ENCODE data around the gene C1orf167. TPM values are rescaled to one million over a fixed set of nuclear protein-coding genes. Genes with fewer than 3 reads are reported as not detected.

C1orf167 gene
- total RNA-seq, 2 experiments from 2014 or later = not detected

GRCh38 chr1:11741482-11741881 lies 20.5 kb upstream of the C1orf167 start:
- peak overlapping the region; percentile 78 for H3K27ac Mint-ChIP-seq
- no peak for DNase-seq
- POLR2A ChIA-PET = interaction anchor here (0.6 to 2.8 kb wide), 6 partner anchors 11 to 77 kb away, joined by 3 to 14 read pairs (median 5); partner anchors contain the start of genes FBXO6 and MAD2L2
- no peak for ATAC-seq (ENCODE audit: low read depth)
- H3K4me3 Mint-ChIP-seq = peak overlapping the region; percentile 78
- H3K27me3 Mint-ChIP-seq = no peaks in the 10 kb centered on the region
- H3K36me3 Mint-ChIP-seq = peaks cover 50% of the 10 kb centered on the region
- peaks cover 71% of the 10 kb centered on the region for H3K4me1 Mint-ChIP-seq
- no peaks in the 10 kb centered on the region for H3K9me3 Mint-ChIP-seq

- peaks cover 55% of the 10 kb centered on the region for H3K36me3 Mint-ChIP-seq
- no peaks in the 10 kb centered on the region for H3K9me3 Mint-ChIP-seq
- POLR2A ChIA-PET = interaction anchor here (0.6 to 1.2 kb wide), 2 partner anchors 23 to 46 kb away, joined by 3 to 5 read pairs; no protein-coding TSS in a partner anchor
- ATAC-seq (ENCODE audit: low read depth) (no peak), DNase-seq (no peak)
- H3K27ac Mint-ChIP-seq = peak overlapping the region; percentile 25
- H3K4me1 Mint-ChIP-seq = peaks cover 69% of the 10 kb centered on the region
- no peaks in the 10 kb centered on the region for H3K27me3 Mint-ChIP-seq
- peak overlapping the region; percentile 78 for H3K4me3 Mint-ChIP-seq
These were observed 20.0 kb upstream of the C1orf167 start for GRCh38 chr1:11741919-11742558.

- DNase-seq (no peak), ATAC-seq (ENCODE audit: low read depth) (no peak)
- Mint-ChIP-seq H3K4me3 (no peak overlapping the region), H3K9me3 (no peaks in the 10 kb centered on the region), H3K27me3 (no peaks in the 10 kb centered on the region), H3K36me3 (peaks cover 48% of the 10 kb centered on the region), H3K27ac (no peak overlapping the region), H3K4me1 (peaks cover 53% of the 10 kb centered on the region)
- POLR2A ChIA-PET = interaction anchor here (1.4 kb wide), 1 partner anchor 24 kb away, joined by 5 read pairs; no protein-coding TSS in a partner anchor
These were observed 17.7 kb upstream of the C1orf167 start for GRCh38 chr1:11744287-11744686.

- no peaks in the 10 kb centered on the region for H3K27me3 Mint-ChIP-seq
- H3K27ac Mint-ChIP-seq = no peak overlapping the region
- ATAC-seq (ENCODE audit: low read depth) (no peak), DNase-seq (no peak)
- no peak overlapping the region for H3K4me3 Mint-ChIP-seq
- H3K9me3 Mint-ChIP-seq = no peaks in the 10 kb centered on the region
- peaks cover 41% of the 10 kb centered on the region for H3K36me3 Mint-ChIP-seq
- POLR2A ChIA-PET = no interaction called here
- peaks cover 36% of the 10 kb centered on the region for H3K4me1 Mint-ChIP-seq
These were observed 15.9 kb upstream of the C1orf167 start for GRCh38 chr1:11746092-11746491.

- no peak overlapping the region for H3K4me3 Mint-ChIP-seq
- peaks cover 29% of the 10 kb centered on the region for H3K4me1 Mint-ChIP-seq
- H3K27ac Mint-ChIP-seq = no peak overlapping the region
- H3K27me3 Mint-ChIP-seq = no peaks in the 10 kb centered on the region
- POLR2A ChIA-PET = no interaction called here
- DNase-seq (no peak), ATAC-seq (ENCODE audit: low read depth) (no peak)
- H3K36me3 Mint-ChIP-seq = peaks cover 38% of the 10 kb centered on the region
- H3K9me3 Mint-ChIP-seq = no peaks in the 10 kb centered on the region
These were observed 15.1 kb upstream of the C1orf167 start for GRCh38 chr1:11746795-11747487.

GRCh38 chr1:11748294-11749202 lies 13.4 kb upstream of the C1orf167 start:
- DNase-seq (peak; percentile 44), ATAC-seq (ENCODE audit: low read depth) (peak; percentile 46)
- Mint-ChIP-seq H3K27ac (peak overlapping the region; percentile 82), H3K9me3 (no peaks in the 10 kb centered on the region), H3K36me3 (peaks cover 27% of the 10 kb centered on the region), H3K27me3 (no peaks in the 10 kb centered on the region), H3K4me3 (peak overlapping the region; percentile 54), H3K4me1 (peaks cover 31% of the 10 kb centered on the region)
- POLR2A ChIA-PET = interaction anchor here (1.2 kb wide), 2 partner anchors 23 to 26 kb away, joined by 3 read pairs; no protein-coding TSS in a partner anchor

- Mint-ChIP-seq H3K27me3 (no peaks in the 10 kb centered on the region), H3K9me3 (no peaks in the 10 kb centered on the region), H3K36me3 (peaks cover 24% of the 10 kb centered on the region), H3K4me3 (peak overlapping the region; percentile 54), H3K27ac (peak overlapping the region; percentile 82), H3K4me1 (peaks cover 31% of the 10 kb centered on the region)
- POLR2A ChIA-PET = interaction anchor here (1.0 to 1.2 kb wide), 3 partner anchors 24 to 85 kb away, joined by 3 to 4 read pairs (median 3); partner anchors contain the start of gene FBXO6
- DNase-seq (peak; percentile 52), ATAC-seq (ENCODE audit: low read depth) (peak; percentile 78)
These were observed 12.7 kb upstream of the C1orf167 start for GRCh38 chr1:11749203-11749689.

GRCh38 chr1:11749996-11750395 lies 12.0 kb upstream of the C1orf167 start:
- POLR2A ChIA-PET = interaction anchor here (1.0 to 1.2 kb wide), 2 partner anchors 25 to 86 kb away, joined by 3 to 4 read pairs; partner anchors contain the start of gene FBXO6
- DNase-seq (no peak), ATAC-seq (ENCODE audit: low read depth) (no peak)
- H3K36me3 Mint-ChIP-seq = peaks cover 21% of the 10 kb centered on the region
- H3K4me1 Mint-ChIP-seq = peaks cover 28% of the 10 kb centered on the region
- H3K4me3 Mint-ChIP-seq = no peak overlapping the region
- H3K9me3 Mint-ChIP-seq = no peaks in the 10 kb centered on the region
- no peaks in the 10 kb centered on the region for H3K27me3 Mint-ChIP-seq
- no peak overlapping the region for H3K27ac Mint-ChIP-seq

- peaks cover 5% of the 10 kb centered on the region for H3K27me3 Mint-ChIP-seq
These were observed 10.9 kb upstream of the C1orf167 start for GRCh38 chr1:11751087-11751486.

GRCh38 chr1:11752359-11753088 lies 9.5 kb upstream of the C1orf167 start:
- ATAC-seq (ENCODE audit: low read depth) (no peak), DNase-seq (no peak)
- H3K4me1 Mint-ChIP-seq = peaks cover 20% of the 10 kb centered on the region
- H3K27me3 Mint-ChIP-seq = peaks cover 15% of the 10 kb centered on the region
- peaks cover 7% of the 10 kb centered on the region for H3K36me3 Mint-ChIP-seq
- H3K9me3 Mint-ChIP-seq = no peaks in the 10 kb centered on the region
- no peak overlapping the region for H3K4me3 Mint-ChIP-seq
- H3K27ac Mint-ChIP-seq = no peak overlapping the region
- POLR2A ChIA-PET = interaction anchor here (1.1 kb wide), 1 partner anchor 155 kb away, joined by 4 read pairs; no protein-coding TSS in a partner anchor

More at GRCh38 chr1:11751087-11751486, 10.9 kb upstream of the C1orf167 start:
- DNase-seq (no peak), ATAC-seq (ENCODE audit: low read depth) (no peak)
- Mint-ChIP-seq H3K9me3 (no peaks in the 10 kb centered on the region), H3K36me3 (peaks cover 16% of the 10 kb centered on the region), H3K4me1 (peaks cover 23% of the 10 kb centered on the region), H3K27ac (no peak overlapping the region), H3K4me3 (no peak overlapping the region)
- POLR2A ChIA-PET = interaction anchor here (0.9 kb wide), 1 partner anchor 20 kb away, joined by 3 read pairs; no protein-coding TSS in a partner anchor

GRCh38 chr1:11753555-11754208 lies 8.3 kb upstream of the C1orf167 start:
- no peak overlapping the region for H3K4me3 Mint-ChIP-seq
- peaks cover 15% of the 10 kb centered on the region for H3K27me3 Mint-ChIP-seq
- no peaks in the 10 kb centered on the region for H3K9me3 Mint-ChIP-seq
- ATAC-seq (ENCODE audit: low read depth) (no peak), DNase-seq (no peak)
- POLR2A ChIA-PET = no interaction called here
- H3K27ac Mint-ChIP-seq = no peak overlapping the region
- H3K4me1 Mint-ChIP-seq = peaks cover 20% of the 10 kb centered on the region
- H3K36me3 Mint-ChIP-seq = peaks cover 5% of the 10 kb centered on the region

GRCh38 chr1:11757047-11757446 lies 4.9 kb upstream of the C1orf167 start:
- POLR2A ChIA-PET = no interaction called here
- no peak for ATAC-seq (ENCODE audit: low read depth)

More at GRCh38 chr1:11757047-11757446, 4.9 kb upstream of the C1orf167 start:
- Mint-ChIP-seq H3K27me3 (peaks cover 30% of the 10 kb centered on the region), H3K9me3 (no peaks in the 10 kb centered on the region), H3K4me1 (peaks cover 13% of the 10 kb centered on the region), H3K27ac (no peak overlapping the region), H3K4me3 (no peak overlapping the region), H3K36me3 (no peaks in the 10 kb centered on the region)
- no peak for DNase-seq

All from activated naive CD8-positive, alpha-beta T cell treated with anti-CD3 and anti-CD28 coated beads, Interleukin-2, amount 10 ng/mL, durations not matched to agents 7 days and 5 days (primary cell).